Cardiac fibroblast (primary cell): ENCODE results near the gene C6orf89.

Experiments used
- DNase-seq, 2 donors: peaks; one replicate each; pipeline versions ENCODE4 v3.0.0 to v3.0.0-alpha.2; 2010; ENCODE audit warnings: low read depth in 2 of 2
- H3K4me3 ChIP-seq, 2 donors: replicated peaks in 1 of 2; 1 replicate in 1 of 2; 2 replicates in 1 of 2; pipeline ENCODE4 v1.5.1; 2011; ENCODE audit warnings: low read depth in 2 of 2, low read length in 2 of 2, mild to moderate bottlenecking in 2 of 2, moderate library complexity in 1 of 2
- CTCF ChIP-seq: IDR thresholded peaks from one replicate; pipeline ENCODE4 v1.5.1; 2011; ENCODE audit warnings: low read depth, mild to moderate bottlenecking, low read length, inconsistent platforms

Gene C6orf89

GRCh38 chr6:36926708-36927513 is 41.2 kb downstream of the C6orf89 start:
- no peak for TF ChIP-seq CTCF
- no peak for DNase-seq
- no peak overlapping the region for H3K4me3 ChIP-seq

GRCh38 chr6:36927691-36928546 is 42.2 kb downstream of the C6orf89 start:
- no peak overlapping the region for H3K4me3 ChIP-seq
- no peak for TF ChIP-seq CTCF
- DNase-seq: peak in 1 of 2 donors; percentile 42

GRCh38 chr6:36928547-36928918 is 42.8 kb downstream of the C6orf89 start:
- no peak for DNase-seq
- no peak for TF ChIP-seq CTCF
- H3K4me3 ChIP-seq: no peak overlapping the region

- TF ChIP-seq CTCF: no peak
- H3K4me3 ChIP-seq: no peak overlapping the region
Measured at GRCh38 chr6:36929152-36929551, 43.4 kb downstream of the C6orf89 start.

GRCh38 chr6:36929607-36930006 is 43.9 kb downstream of the C6orf89 start:
- DNase-seq: peak; percentile 63 to 73
- TF ChIP-seq CTCF: no peak
- H3K4me3 ChIP-seq: no peak overlapping the region

More at GRCh38 chr6:36929152-36929551, 43.4 kb downstream of the C6orf89 start:
- no peak for DNase-seq

- no peak overlapping the region for H3K4me3 ChIP-seq
- no peak for TF ChIP-seq CTCF
- DNase-seq: no peak
Measured at GRCh38 chr6:36930483-36930882, 44.7 kb downstream of the C6orf89 start.
